ENCODE measurements around the gene MAU2. TPM values are rescaled to one million over a fixed set of nuclear protein-coding genes. Genes with fewer than 3 reads are reported as not detected.
"Not testable (repeated sequence)": the region's sequence is repeated elsewhere in the genome, so short reads cannot be mapped to it uniquely, and the experiment has no call there.

The MAU2 gene
- total RNA-seq, 2 donors from 2014 or later: 64.1 to 64.3 TPM

DNA sequence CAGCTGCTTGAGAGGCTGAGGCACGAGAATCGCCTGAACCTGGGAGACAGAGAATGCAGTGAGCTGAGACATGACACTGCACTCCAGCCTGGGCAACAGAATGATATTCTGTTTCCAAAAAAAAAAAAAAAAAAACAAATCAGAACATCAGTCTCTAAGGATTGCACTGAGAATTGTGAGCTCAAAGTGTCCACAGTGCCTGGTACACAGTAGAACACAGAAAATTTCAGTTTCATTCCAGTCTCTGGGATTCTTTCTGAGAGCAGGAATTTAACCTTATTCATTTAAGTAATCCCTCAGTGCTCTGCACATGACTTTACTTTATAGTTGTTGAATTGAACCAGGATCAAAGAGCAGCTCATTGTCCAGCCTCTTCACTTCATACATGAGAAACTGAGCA, 58.9 kb downstream of the MAU2 start:
- no peaks in the 10 kb centered on the region for H3K36me3 ChIP-seq (ENCODE audit: control insufficient read depth, insufficient read depth, low read length)
- TF ChIP-seq, protein P1, sequence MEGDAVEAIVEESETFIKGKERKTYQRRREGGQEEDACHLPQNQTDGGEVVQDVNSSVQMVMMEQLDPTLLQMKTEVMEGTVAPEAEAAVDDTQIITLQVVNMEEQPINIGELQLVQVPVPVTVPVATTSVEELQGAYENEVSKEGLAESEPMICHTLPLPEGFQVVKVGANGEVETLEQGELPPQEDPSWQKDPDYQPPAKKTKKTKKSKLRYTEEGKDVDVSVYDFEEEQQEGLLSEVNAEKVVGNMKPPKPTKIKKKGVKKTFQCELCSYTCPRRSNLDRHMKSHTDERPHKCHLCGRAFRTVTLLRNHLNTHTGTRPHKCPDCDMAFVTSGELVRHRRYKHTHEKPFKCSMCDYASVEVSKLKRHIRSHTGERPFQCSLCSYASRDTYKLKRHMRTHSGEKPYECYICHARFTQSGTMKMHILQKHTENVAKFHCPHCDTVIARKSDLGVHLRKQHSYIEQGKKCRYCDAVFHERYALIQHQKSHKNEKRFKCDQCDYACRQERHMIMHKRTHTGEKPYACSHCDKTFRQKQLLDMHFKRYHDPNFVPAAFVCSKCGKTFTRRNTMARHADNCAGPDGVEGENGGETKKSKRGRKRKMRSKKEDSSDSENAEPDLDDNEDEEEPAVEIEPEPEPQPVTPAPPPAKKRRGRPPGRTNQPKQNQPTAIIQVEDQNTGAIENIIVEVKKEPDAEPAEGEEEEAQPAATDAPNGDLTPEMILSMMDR (conservative IDR thresholded peaks at IDR 0.05): no peak
- H3K4me1 ChIP-seq (ENCODE audit: control insufficient read depth, insufficient read depth, low read length): no peaks in the 10 kb centered on the region
- H3K9me3 ChIP-seq (ENCODE audit: control insufficient read depth, low read length): no peaks in the 10 kb centered on the region
- H3K9ac ChIP-seq (ENCODE audit: extremely low read depth, low read length, poor library complexity, severe bottlenecking): no peak overlapping the region
- Mint-ChIP-seq H3K27me3 (ENCODE audit: insufficient read depth) (no peaks in the 10 kb centered on the region), H3K4me1 (peaks cover 5% of the 10 kb centered on the region), H3K9me3 (peaks cover 11% of the 10 kb centered on the region), H3K4me3 (no peak overlapping the region), H3K36me3 (ENCODE audit: low read depth) (no peaks in the 10 kb centered on the region), H3K27ac (no peak overlapping the region)
- H3K27me3 ChIP-seq (ENCODE audit: control insufficient read depth, insufficient read depth, low read length, poor library complexity, severe bottlenecking): no peaks in the 10 kb centered on the region
- no peak overlapping the region for H3K27ac ChIP-seq (ENCODE audit: low read depth, low read length)
- no peak overlapping the region for H3K4me3 ChIP-seq (ENCODE audit: low read length)
- DNase-seq: no peak
- 95% methylated on average over 2 of the region's 2 CpGs; no CpG with 5 or more reads in 1 of the 2 experiments for WGBS, 2 experiments (ENCODE audit: insufficient coverage in 1 of 2, insufficient read length in 1 of 2)

GRCh38 chr19:19380316-19380715, 59.7 kb downstream of the MAU2 start:
- H3K4me1 ChIP-seq (ENCODE audit: control insufficient read depth, insufficient read depth, low read length); H3K9me3 ChIP-seq (ENCODE audit: control insufficient read depth, low read length); H3K4me1 Mint-ChIP-seq; H3K27ac ChIP-seq (ENCODE audit: low read depth, low read length); H3K27ac Mint-ChIP-seq; H3K36me3 ChIP-seq (ENCODE audit: control insufficient read depth, insufficient read depth, low read length); H3K4me3 ChIP-seq (ENCODE audit: low read length); H3K27me3 ChIP-seq (ENCODE audit: control insufficient read depth, insufficient read depth, low read length, poor library complexity, severe bottlenecking); H3K27me3 Mint-ChIP-seq (ENCODE audit: insufficient read depth); H3K36me3 Mint-ChIP-seq (ENCODE audit: low read depth); H3K9ac ChIP-seq (ENCODE audit: extremely low read depth, low read length, poor library complexity, severe bottlenecking); H3K4me3 Mint-ChIP-seq; DNase-seq: not testable (repeated sequence)
- WGBS, 2 experiments (ENCODE audit: insufficient coverage in 1 of 2, insufficient read length in 1 of 2): 91 to 92% methylated on average over 11 to 12 of the region's 12 CpGs
- H3K9me3 Mint-ChIP-seq: peaks cover 13% of the 10 kb centered on the region

- DNase-seq: no peak
- H3K36me3 ChIP-seq (ENCODE audit: control insufficient read depth, insufficient read depth, low read length): no peaks in the 10 kb centered on the region
- no peak overlapping the region for H3K9ac ChIP-seq (ENCODE audit: extremely low read depth, low read length, poor library complexity, severe bottlenecking)
- no peak overlapping the region for H3K27ac ChIP-seq (ENCODE audit: low read depth, low read length)
- Mint-ChIP-seq H3K4me1 (peaks cover 5% of the 10 kb centered on the region), H3K9me3 (peaks cover 13% of the 10 kb centered on the region), H3K36me3 (ENCODE audit: low read depth) (no peaks in the 10 kb centered on the region), H3K27me3 (ENCODE audit: insufficient read depth) (no peaks in the 10 kb centered on the region), H3K27ac (no peak overlapping the region), H3K4me3 (no peak overlapping the region)
- WGBS, 2 experiments (ENCODE audit: insufficient coverage in 1 of 2, insufficient read length in 1 of 2): 94 to 97% methylated on average over 8 to 10 of the region's 11 CpGs
- no peaks in the 10 kb centered on the region for H3K9me3 ChIP-seq (ENCODE audit: control insufficient read depth, low read length)
- no peak overlapping the region for H3K4me3 ChIP-seq (ENCODE audit: low read length)
- H3K4me1 ChIP-seq (ENCODE audit: control insufficient read depth, insufficient read depth, low read length): no peaks in the 10 kb centered on the region
- TF ChIP-seq, protein P1 (conservative IDR thresholded peaks at IDR 0.05): no peak
- no peaks in the 10 kb centered on the region for H3K27me3 ChIP-seq (ENCODE audit: control insufficient read depth, insufficient read depth, low read length, poor library complexity, severe bottlenecking)
These were observed 60.6 kb downstream of the MAU2 start for GRCh38 chr19:19381007-19381926.
